H9 (cell line): Measurements from ENCODE around the gene CCDC57. TPM values are rescaled to one million over a fixed set of nuclear protein-coding genes. Genes with fewer than 3 reads are reported as not detected.

Experiments used
- DNase-seq: peaks from one replicate; pipeline ENCODE4 v3.0.0-alpha.2; 2017
- H2AFZ ChIP-seq: one replicate; pipeline ENCODE4 v1.6.1; 2013; ENCODE audit warnings: mild to moderate bottlenecking, low read length, control low read depth, moderate library complexity
- H2AK5ac ChIP-seq: 2 replicates; pipeline ENCODE4 v1.6.1; 2013; ENCODE audit warnings: low read length, control low read depth, mixed read lengths; ENCODE audit not compliant: insufficient read length
- H2BK120ac ChIP-seq: one replicate; pipeline ENCODE4 v1.6.1; 2013; ENCODE audit warnings: low read depth, mild to moderate bottlenecking, low read length, control low read depth, inconsistent platforms; ENCODE audit not compliant: poor library complexity, severe bottlenecking
- H2BK12ac ChIP-seq: 2 replicates; pipeline ENCODE4 v1.6.1; 2013; ENCODE audit warnings: low read length, control low read depth, mixed read lengths, low read depth; ENCODE audit not compliant: insufficient read length
- H2BK15ac ChIP-seq: 2 replicates; pipeline ENCODE4 v1.6.1; 2013; ENCODE audit warnings: low read depth, low read length, control low read depth
- H2BK20ac ChIP-seq: one replicate; pipeline ENCODE4 v1.6.1; 2013; ENCODE audit warnings: low read depth, mild to moderate bottlenecking, low read length, control low read depth, inconsistent platforms; ENCODE audit not compliant: poor library complexity, severe bottlenecking
- H2BK5ac ChIP-seq: 2 replicates; pipeline ENCODE4 v1.6.1; 2013; ENCODE audit warnings: low read length, control low read depth, mixed read lengths; ENCODE audit not compliant: insufficient read length
- H3K14ac ChIP-seq: 2 replicates; pipeline ENCODE4 v1.6.1; 2013; ENCODE audit warnings: low read length, control low read depth; ENCODE audit not compliant: insufficient read depth
- H3K18ac ChIP-seq: 2 replicates; pipeline ENCODE4 v1.6.1; 2013; ENCODE audit warnings: low read depth, mild to moderate bottlenecking, mixed read lengths, low read length, control low read depth; ENCODE audit not compliant: insufficient read length
- H3K23ac ChIP-seq: 2 replicates; pipeline ENCODE4 v1.6.1; 2013; ENCODE audit warnings: low read length, control low read depth, mixed read lengths, low read depth; ENCODE audit not compliant: insufficient read length
- H3K23me2 ChIP-seq: 2 replicates; pipeline ENCODE4 v1.6.1; 2013; ENCODE audit warnings: low read depth, mild to moderate bottlenecking, mixed read lengths, low read length, control low read depth; ENCODE audit not compliant: insufficient read length, poor library complexity, severe bottlenecking
- H3K27ac ChIP-seq: 2 replicates; pipeline ENCODE4 v1.5.1; 2013; ENCODE audit warnings: low read length, control low read depth, mixed read lengths, low read depth; ENCODE audit not compliant: insufficient read length
- H3K27me3 ChIP-seq: 2 replicates; pipeline ENCODE4 v1.6.1; 2013; ENCODE audit warnings: low read length, control low read depth, inconsistent platforms; ENCODE audit not compliant: insufficient read depth
- H3K4ac ChIP-seq: 2 replicates; pipeline ENCODE4 v1.6.1; 2013; ENCODE audit warnings: low read depth, mild to moderate bottlenecking, control low read depth, inconsistent platforms, low read length, moderate library complexity
- H3K4me1 ChIP-seq: 2 replicates; pipeline ENCODE4 v1.6.1; 2013; ENCODE audit warnings: low read length, control low read depth, inconsistent platforms; ENCODE audit not compliant: insufficient read depth
- H3K4me2 ChIP-seq: 2 replicates; pipeline ENCODE4 v1.6.1; 2013; ENCODE audit warnings: low read length, control low read depth, mixed read lengths; ENCODE audit not compliant: insufficient read length, insufficient read depth
- H3K56ac ChIP-seq: 2 replicates; pipeline ENCODE4 v1.6.1; 2013; ENCODE audit warnings: low read depth, mild to moderate bottlenecking, mixed read lengths, low read length, control low read depth; ENCODE audit not compliant: insufficient read length
- H3K79me1 ChIP-seq: 2 replicates; pipeline ENCODE4 v1.6.1; 2013; ENCODE audit warnings: low read depth, mild to moderate bottlenecking, moderate library complexity, low read length, control low read depth, inconsistent platforms; ENCODE audit not compliant: insufficient read depth, poor library complexity, severe bottlenecking
- H3K79me2 ChIP-seq: 2 replicates; pipeline ENCODE4 v1.6.1; 2013; ENCODE audit warnings: low read length, control low read depth, inconsistent platforms; ENCODE audit not compliant: insufficient read depth
- H3K9ac ChIP-seq: 2 replicates; pipeline ENCODE4 v1.6.1; 2013; ENCODE audit warnings: low read length, control low read depth, mixed read lengths; ENCODE audit not compliant: insufficient read length; ENCODE audit errors: extremely low read depth
- H3K9me3 ChIP-seq: one replicate; pipeline ENCODE4 v1.6.1; 2013; ENCODE audit warnings: low read depth, low read length, inconsistent platforms; ENCODE audit not compliant: control insufficient read depth
- H3T11ph ChIP-seq: one replicate; pipeline ENCODE4 v1.6.1; 2013; ENCODE audit warnings: mild to moderate bottlenecking, low read length, control low read depth, inconsistent platforms
- H4K20me1 ChIP-seq: one replicate; pipeline ENCODE4 v1.6.1; 2013; ENCODE audit not compliant: control insufficient read depth, insufficient read length, insufficient read depth
- H4K5ac ChIP-seq: 2 replicates; pipeline ENCODE4 v1.6.1; 2013; ENCODE audit warnings: low read depth, mild to moderate bottlenecking, mixed read lengths, low read length, control low read depth; ENCODE audit not compliant: insufficient read length
- H4K8ac ChIP-seq: replicated peaks from 2 replicates; pipeline ENCODE4 v1.6.1; 2013; ENCODE audit warnings: low read length, control low read depth, mixed read lengths, low read depth; ENCODE audit not compliant: insufficient read length
- H4K91ac ChIP-seq: 2 replicates; pipeline ENCODE4 v1.6.1; 2013; ENCODE audit warnings: low read depth, mild to moderate bottlenecking, moderate library complexity, mixed read lengths, low read length, control low read depth; ENCODE audit not compliant: insufficient read length
- H3K27ac Mint-ChIP-seq, 3 experiments: 2 replicates in 2 of 3; 3 replicates in 1 of 3; pipeline ENCODE4 v1.8.0; 2020 to 2021; ENCODE audit warnings: mixed read lengths in 3 of 3, mild to moderate bottlenecking in 1 of 3, moderate library complexity in 1 of 3
- H3K27me3 Mint-ChIP-seq: 2 replicates; pipeline ENCODE4 v1.8.0; 2021; ENCODE audit warnings: low read depth, mild to moderate bottlenecking, moderate library complexity, mixed read lengths
- H3K36me3 Mint-ChIP-seq, 3 experiments: 2 replicates in 2 of 3; 3 replicates in 1 of 3; pipeline ENCODE4 v1.8.0; 2020 to 2021; ENCODE audit warnings: low read depth in 3 of 3, mixed read lengths in 3 of 3; ENCODE audit not compliant: insufficient read depth in 1 of 3
- H3K4me1 Mint-ChIP-seq, 2 experiments: 2 replicates each; pipeline ENCODE4 v1.8.0; 2020; ENCODE audit warnings: mixed read lengths in 2 of 2
- H3K4me3 Mint-ChIP-seq, 2 experiments: 2 replicates in 1 of 2; 3 replicates in 1 of 2; pipeline ENCODE4 v1.8.0; 2020 to 2021; ENCODE audit warnings: mild to moderate bottlenecking in 2 of 2, mixed read lengths in 2 of 2, moderate library complexity in 1 of 2
- H3K9me3 Mint-ChIP-seq, 2 experiments: 2 replicates in 1 of 2; 3 replicates in 1 of 2; pipeline ENCODE4 v1.8.0; 2020; ENCODE audit warnings: mild to moderate bottlenecking in 2 of 2, mixed read lengths in 2 of 2, moderate library complexity in 1 of 2
- CTCF ChIP-seq: fragments of 200-600 bp; sonication (generic); conservative IDR thresholded peaks from 3 replicates; pipeline ENCODE4 v1.8.0; 2021; ENCODE audit warnings: antibody characterized with exemption, mild to moderate bottlenecking
- WGBS: extraction: QIAGEN DNeasy Blood & Tissue Kit; methylation state at CpG from one replicate; pipeline ENCODE4 v1.1.7; 2013; ENCODE audit warnings: missing lambda C conversion rate, low lambda C conversion rate, mixed read lengths; ENCODE audit not compliant: insufficient read length; ENCODE audit errors: extremely low coverage; 5-methylcytosine and 5-hydroxymethylcytosine counted together
- total RNA-seq: library from RNA; stranded (reverse); gene quantifications from 2 replicates; pipeline ENCODE4 v1.2.1, GENCODE V29; 2021

The CCDC57 gene
- total RNA-seq, 1 experiment from 2014 or later = 11.0 TPM

- Histone ChIP-seq H3K9me3 (no peaks in the 10 kb centered on the region), H3K23ac (no peak overlapping the region), H4K91ac (no peak overlapping the region), H2AFZ (no peak overlapping the region), H3K9ac (no peak overlapping the region), H2BK12ac (no peak overlapping the region), H3K27me3 (peaks cover 4% of the 10 kb centered on the region), H2BK20ac (no peak overlapping the region), H2AK5ac (no peak overlapping the region), H4K8ac (no peak overlapping the region), H3K79me1 (no peaks in the 10 kb centered on the region), H3K4ac (no peak overlapping the region), H2BK5ac (no peak overlapping the region), H3K56ac (no peak overlapping the region), H2BK15ac (no peak overlapping the region), H3K27ac (no peak overlapping the region), H4K5ac (no peak overlapping the region), H3T11ph (no peak overlapping the region), H3K79me2 (no peaks in the 10 kb centered on the region), H3K4me2 (no peak overlapping the region), H3K23me2 (peaks cover 7% of the 10 kb centered on the region), H2BK120ac (no peak overlapping the region), H3K14ac (no peak overlapping the region), H3K4me1 (no peaks in the 10 kb centered on the region), H3K18ac (no peak overlapping the region), H4K20me1 (no peaks in the 10 kb centered on the region)
- peaks cover 3 to 5% of the 10 kb centered on the region in 2 experiments for H3K4me1 Mint-ChIP-seq
- H3K4me3 Mint-ChIP-seq = no peak overlapping the region
- H3K27ac Mint-ChIP-seq = no peak overlapping the region
- no peaks in the 10 kb centered on the region; a peak in 1 of 5 replicates for H3K9me3 Mint-ChIP-seq
- H3K27me3 Mint-ChIP-seq = peaks cover 40% of the 10 kb centered on the region
- DNase-seq = no peak
- WGBS = no CpG with 5 or more reads among the region's 12 CpGs
- TF ChIP-seq CTCF = no peak
- H3K36me3 Mint-ChIP-seq = no peaks in the 10 kb centered on the region
Observed at GRCh38 chr17:82215972-82216300, 3.3 kb upstream of the CCDC57 start.
